NCI-H2196 (cell line): ENCODE measurements around the gene AP3M1.

Experiments
- DNase-seq: peaks from one replicate; lab custom pipeline; 2025; ENCODE audit not compliant: unreplicated experiment; lab: John Stamatoyannopoulos, UW

The AP3M1 gene

DNA sequence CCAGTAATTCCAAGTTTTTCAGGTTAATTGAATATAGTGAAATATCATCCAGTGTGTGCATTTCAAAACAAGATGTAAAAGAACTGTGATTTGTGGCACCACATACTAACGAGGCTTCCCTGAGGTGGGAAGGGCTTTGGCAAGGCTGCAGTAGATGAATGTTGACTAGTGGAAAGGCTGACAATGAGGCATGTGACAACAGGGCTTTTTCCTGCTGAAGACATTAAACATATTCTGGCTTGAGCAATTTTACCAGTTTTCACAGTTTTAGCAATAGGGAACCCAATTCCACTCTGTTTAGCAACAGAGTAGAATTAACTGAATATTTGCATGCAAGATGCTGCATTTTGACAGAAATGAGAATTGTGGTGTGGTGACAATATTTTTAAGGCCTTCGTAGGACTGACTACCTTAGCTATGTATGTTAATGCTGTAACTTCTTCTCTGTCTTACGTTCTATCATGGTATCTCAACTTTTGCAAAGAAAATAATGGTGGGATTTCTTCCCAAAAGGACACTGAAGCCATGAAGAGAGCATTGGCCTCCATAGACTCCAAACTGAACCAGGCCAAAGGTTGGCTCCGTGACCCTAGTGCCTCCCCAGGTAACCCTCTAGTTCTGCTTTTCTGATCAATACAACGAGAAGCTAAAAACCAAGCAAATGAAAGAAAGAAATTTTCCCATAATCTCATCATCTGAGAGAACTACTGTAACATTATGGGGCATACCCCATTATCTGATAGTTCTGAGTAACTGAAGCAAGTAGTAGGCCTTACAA is 68.5 kb downstream of the AP3M1 start:
- no peak for DNase-seq

DNA sequence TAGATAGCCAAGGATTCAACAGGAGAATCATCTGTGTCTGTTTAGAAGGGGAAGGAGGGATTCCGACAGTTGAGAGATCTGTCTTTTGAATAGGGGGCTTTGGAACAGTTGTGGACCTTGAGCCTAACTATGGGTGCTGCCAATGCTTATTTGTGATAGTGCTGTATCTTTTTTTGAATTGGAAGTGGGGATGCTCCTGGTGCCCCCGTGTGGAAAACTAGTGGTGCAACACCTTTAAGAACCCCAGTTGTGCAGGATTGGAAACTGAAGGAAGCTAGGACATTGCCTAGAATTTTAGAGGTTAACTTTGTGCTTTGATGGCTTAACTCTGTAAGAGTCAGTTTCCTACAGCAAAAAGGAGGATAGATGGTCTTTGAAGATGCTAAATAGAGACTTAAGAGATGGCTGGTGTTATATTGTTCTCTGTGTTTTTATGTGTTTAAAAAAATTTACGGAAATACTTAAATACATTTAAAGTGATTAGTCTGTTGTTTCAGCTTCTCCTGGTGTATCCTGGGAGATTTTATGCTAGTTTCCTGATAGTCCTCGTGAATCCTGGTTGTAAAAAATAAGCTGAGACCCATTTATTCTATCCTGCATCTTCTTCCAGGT is 69.3 kb downstream of the AP3M1 start:
- peak; percentile 31 for DNase-seq

DNA sequence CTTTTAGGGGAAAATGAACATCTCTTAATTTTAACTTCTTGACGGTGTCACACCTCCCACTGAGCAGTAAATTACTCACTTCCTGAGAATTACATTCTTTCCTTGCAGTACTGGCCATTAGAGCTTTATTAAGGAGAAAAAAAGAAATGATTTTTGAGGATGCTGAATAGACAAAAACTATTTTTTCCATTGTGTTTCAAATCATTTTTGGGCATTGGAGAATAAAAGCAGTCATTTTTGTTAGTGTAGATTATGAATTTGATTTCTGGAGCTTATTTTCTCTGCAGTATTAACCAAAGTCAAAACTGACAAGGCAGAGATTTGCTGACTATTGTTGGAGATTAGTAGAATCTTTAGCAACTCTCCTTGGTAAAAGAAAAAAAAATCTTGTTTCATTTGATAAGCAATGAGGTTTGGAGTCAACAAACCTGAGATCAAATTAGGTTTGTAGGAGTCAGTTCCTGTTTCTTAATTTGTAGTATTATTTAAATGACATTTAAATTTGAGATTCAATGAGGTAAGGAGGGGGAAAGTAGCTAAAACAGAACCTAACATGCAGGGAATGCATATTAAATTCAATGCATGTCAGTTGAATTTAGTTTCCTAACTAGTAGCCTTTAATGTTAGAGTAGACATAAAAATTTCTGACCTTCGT is 70.6 kb downstream of the AP3M1 start:
- DNase-seq, result no peak

DNA sequence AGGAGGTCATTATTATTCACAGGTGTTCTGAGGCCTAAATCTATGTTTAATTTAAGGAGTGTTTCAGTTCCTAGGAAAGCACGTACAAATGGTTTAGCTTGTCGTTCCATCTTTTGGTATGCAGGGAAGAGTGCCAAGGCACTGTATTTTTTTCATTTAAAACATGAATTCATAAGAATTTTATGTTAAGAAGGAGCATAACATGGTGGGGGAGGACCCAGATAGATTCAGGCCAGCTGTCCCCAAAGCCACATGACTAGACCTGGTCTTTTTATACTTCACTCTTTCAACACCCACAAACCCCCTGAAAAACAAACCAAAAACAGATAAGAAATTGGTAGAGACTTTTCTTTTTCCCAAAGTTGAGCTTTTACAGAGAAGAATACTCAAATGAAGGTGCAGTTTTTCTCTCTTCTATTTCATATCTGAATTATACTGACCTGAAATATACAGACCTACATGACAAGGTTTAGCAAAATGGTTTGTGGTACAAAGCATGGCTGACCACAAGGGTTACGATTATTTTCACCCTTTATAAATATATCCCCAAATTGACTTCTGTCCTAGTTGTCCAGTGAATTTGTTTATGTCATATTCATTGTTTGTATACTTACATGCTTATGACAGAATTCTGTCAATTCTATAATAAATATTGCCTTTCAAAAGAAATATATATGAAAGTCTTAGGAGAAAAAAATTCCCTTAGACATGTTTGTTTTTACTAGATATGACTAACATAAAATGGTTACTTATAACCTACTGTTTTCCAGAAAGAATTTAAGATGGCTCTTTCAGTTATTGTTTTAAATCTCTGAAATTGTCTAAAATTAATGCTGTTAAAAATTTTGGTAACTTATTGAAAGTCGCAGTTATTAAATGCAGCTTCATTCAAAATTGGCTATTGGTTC is 71.3 kb downstream of the AP3M1 start:
- DNase-seq, result no peak

DNA sequence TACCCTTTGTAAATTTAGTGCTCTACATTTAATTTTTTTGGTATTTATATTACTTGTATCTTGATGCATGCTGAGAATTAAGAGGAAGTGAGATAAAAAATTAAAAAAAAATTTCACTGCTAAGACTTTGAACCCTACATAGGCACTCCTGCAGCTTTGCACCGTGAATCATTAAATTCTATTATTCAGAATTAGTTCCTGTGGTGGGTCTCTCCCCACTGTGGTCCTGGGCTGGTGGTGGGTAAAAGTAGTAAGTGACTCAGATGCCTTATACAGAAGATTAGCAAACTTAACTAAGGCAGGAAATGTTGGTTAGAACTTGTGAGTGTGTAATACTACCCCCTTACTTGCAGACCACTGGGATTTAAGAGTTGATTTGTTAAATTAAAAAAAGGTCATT is 72.6 kb downstream of the AP3M1 start:
- no peak for DNase-seq

DNA sequence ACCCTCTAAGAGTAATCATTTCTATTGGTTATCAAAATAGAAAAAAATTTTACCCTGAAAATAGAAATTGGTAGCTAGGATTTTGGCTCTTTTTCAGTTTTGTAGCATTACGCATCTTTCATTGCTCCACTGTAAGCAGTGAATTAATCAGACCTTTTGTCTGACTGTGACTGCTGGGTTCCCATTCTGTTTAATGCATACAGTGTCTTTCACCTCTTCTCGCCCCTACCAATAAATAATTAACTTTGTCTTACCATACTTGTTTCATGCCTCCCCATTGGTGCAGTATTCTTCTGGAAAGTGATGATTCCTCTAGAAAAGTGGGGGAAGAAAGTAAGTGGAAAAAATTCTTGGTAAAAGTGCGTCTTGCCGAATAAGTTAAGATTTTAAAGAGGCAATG is 73.2 kb downstream of the AP3M1 start:
- DNase-seq, result no peak

DNA sequence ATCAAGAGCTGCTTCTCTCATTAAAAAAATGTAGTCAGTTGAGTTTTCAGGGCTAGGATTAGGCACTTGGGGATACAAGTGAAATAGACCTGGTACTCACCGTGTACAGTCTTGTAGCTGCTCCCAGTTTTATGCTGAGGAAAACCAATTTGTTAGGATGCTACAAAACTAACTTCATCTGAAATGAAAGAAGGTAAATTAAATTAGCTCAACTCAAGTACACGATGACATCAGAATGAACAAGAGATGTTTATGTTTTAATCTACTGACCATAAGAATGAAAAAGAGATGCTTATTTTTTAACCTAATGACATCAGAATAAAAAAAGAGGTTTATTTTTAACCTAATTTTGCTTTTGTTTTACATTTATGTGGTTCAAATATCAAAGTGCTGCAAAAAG is 73.7 kb downstream of the AP3M1 start:
- no peak for DNase-seq

DNA sequence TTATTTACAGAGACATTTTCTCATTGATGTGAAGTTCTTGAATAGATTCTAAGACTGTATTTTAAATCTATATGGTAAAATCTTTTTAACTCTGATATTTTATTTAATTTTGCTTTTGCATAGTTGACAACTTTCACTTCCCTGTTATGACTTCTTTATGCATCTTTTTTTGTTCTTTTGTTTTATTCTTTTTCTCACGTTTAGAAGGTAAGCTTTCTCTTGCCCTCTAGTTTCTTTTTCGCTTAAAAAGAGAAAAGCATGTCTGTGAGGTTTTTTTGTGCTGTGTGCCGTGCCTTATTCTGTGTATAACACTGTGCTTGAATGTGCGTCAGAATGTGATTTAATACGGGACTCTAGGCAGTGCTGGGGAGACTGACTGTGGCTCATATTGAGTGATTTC is 74.7 kb downstream of the AP3M1 start:
- DNase-seq, result no peak

DNA sequence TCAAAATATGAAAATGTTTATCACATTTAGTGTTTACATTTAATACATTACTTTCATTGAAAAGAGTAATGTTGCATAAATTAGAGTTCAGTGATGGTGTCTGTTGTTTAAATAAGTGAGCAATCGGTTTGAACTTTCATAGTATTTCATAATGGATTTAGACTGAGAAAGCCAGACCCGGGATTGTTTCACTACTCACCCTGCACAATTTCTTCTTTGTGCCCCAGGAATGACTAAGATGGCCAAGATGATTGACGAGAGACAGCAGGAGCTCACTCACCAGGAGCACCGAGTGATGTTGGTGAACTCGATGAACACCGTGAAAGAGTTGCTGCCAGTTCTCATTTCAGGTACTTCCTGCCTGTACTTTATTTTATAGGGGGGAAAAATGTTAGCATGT is 78.1 kb downstream of the AP3M1 start:
- DNase-seq, result no peak

DNA sequence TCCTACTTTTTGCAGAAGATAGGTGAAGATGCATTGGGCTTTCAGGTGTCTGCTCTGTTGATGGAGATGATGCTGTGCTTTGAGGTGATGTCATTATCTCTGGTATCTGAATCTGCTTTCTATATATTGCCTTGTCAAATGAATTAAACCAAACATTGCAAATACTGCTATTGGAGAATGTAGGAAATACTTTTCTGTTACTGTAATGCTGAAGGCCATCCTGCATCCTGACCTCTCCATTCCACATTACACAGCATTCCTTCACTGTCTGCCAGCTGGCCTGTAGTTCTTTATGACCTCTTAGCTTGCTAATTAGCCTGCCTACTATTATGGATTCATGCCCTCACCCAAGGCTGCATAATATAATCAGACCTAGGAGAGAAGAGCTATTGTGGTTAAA is 79.5 kb downstream of the AP3M1 start:
- no peak for DNase-seq
